GM21529 (cell line): ENCODE results near the gene RRP1.
"Not testable (repeated sequence)": the region's sequence is repeated elsewhere in the genome, so short reads cannot be mapped to it uniquely, and the experiment has no call there.

Experiments
- ATAC-seq: cut with Tn5 transposase; IDR thresholded peaks from one replicate; pipeline ENCODE4 v1.9.1; 2021; ENCODE audit not compliant: unreplicated experiment

RRP1 gene

GRCh38 chr21:43815991-43816390 is 26.6 kb downstream of the RRP1 start:
- no peak for ATAC-seq

GRCh38 chr21:43816611-43817071 is 27.3 kb downstream of the RRP1 start:
- no peak for ATAC-seq

DNA sequence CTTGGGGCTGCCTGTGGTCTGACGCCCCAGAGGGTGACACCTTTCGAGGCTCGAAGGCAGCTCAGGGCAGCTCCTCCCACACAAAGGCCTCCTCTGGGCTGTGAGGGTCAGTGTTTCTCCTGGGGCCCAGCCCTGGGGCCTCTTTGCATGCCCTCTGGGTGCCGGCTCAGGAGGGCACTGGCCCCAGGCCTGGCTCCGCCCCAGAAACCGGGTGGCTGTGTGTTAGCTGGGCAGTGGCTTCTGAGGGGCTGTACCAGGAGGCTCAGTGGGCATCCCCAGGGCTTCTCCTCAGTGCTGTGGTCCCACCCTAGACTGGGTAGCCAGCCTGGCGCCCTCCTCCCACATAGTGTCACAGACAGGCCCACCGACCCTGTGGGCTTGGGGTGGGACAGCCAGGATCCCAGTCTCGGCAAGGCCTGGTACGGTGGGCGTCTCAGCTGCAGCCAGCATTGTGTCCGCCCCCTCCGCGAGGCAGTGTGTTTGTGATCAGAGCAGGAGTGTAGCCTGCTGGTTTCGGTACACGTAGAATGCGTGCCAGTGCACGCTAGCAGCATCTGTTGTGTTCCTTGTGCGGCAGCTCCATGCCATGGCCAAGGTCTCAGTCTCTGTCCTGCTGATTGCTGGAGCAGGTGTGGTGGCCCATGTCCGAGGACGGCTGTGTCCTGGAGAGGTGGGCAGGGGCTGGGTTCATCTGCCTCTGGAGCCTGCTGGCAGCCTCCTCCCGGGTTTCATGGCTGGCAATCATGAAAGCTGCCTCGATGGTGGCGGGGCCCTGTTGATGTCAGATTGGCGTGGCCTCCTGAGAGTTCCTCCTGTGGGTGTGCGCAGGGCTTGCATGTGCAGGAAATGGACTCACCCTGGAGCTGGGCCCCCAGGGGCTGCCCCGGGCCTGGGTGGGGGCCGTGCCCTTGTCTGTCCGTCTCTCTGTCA is 28.0 kb downstream of the RRP1 start:
- ATAC-seq: no peak

DNA sequence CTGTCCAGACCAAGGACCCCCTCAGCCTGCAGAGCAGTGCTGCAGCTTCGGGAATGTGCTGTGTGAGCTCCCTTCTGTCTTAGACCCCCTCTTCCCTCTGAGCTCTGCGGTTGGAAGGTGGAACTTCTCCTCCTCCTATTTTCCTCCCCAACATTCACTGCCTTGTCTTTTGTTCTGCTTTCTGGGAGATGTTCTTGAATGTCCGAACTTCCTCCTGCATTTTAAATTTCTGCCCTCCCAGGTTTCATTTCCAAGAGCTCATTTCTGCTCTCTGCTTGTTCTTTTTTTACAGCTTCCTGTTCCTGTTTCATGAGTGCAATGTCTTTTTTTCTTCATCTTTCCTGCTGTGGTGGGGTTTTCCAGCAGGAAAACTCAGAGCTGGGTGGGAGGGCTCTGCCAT is 29.3 kb downstream of the RRP1 start:
- no peak for ATAC-seq

- ATAC-seq: no peak
Measured at GRCh38 chr21:43819511-43820405, 30.4 kb downstream of the RRP1 start.

DNA sequence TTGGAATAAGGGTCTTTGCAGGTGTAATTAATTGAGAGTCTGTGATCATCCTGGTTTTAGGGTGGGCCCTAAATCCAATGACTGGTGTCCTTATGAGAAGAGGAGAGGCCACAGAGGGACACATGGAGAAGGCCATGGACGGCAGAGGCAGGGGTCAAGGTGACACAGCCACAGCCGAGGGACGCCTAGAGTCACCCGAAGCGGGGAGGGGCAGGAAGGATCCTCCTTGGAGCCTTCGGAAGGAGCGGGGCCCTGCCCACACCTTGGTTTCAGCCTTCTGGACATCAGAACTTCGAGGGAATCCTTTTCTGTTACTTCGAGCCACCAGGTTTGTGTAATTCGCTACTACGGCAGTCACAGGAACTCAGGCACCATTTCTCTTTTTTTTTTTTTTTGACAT is 31.1 kb downstream of the RRP1 start:
- ATAC-seq: no peak

- ATAC-seq: not testable (repeated sequence)
Measured at GRCh38 chr21:43822166-43822565, 32.8 kb downstream of the RRP1 start.

DNA sequence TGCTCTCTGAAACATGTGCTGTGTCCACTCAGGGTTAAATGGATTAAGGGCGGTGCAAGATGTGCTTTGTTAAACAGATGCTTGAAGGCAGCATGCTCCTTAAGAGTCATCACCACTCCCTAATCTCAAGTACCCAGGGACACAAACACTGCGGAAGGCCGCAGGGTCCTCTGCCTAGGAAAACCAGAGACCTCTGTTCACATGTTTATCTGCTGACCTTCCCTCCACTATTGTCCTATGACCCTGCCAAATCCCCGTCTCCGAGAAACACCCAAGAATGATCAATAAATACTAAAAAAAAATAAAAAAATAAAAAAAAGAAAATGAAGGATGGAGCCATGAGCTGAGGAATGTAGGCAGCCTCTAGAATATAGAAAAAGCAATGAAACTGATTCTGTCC is 33.4 kb downstream of the RRP1 start:
- ATAC-seq: not testable (repeated sequence)

DNA sequence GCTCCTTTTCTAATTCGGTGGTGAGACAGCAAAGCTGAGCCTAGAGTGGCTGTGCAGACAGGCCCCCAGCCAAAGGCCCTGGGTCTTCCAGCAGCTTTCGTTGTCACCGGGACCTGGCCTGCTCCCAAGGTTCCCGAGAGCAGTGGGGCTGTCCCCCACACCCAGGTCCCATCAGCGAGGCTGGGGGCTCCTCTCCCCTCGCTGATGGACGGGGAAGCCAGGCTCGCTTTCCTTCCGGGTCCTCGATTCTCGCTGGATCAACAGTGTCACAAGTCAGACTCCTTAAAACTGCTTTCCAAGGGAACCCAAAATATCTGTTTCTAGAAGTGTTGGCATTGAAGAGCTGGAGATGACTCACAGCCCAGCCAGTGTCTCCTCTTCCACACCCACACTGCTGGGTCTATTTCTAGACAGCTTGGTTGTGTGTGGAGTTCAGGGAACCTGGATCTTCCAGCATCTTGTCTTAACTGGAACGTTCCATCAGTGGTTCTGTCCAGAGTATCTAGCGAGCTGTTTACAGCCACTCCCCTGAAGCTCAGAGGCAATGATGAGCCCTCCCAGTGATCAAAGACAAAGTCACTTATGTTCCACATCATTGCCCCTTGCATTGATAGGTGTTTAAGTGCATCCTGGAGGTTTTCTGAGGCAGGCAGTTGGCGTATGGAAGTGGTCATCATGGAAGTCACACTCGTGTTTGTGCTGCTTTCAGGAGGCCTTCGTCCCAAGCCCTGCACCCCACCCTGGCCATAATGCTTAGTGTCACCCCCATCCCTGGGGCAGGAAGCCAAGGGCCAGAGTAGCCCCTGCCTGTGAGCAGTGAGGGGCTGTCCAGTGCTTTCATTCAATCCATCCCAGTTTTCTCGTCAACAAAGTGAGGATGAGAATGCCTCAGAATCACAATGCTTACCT is 35.2 kb downstream of the RRP1 start:
- no peak for ATAC-seq

GRCh38 chr21:43825242-43825935 is 36.0 kb downstream of the RRP1 start:
- no peak for ATAC-seq

DNA sequence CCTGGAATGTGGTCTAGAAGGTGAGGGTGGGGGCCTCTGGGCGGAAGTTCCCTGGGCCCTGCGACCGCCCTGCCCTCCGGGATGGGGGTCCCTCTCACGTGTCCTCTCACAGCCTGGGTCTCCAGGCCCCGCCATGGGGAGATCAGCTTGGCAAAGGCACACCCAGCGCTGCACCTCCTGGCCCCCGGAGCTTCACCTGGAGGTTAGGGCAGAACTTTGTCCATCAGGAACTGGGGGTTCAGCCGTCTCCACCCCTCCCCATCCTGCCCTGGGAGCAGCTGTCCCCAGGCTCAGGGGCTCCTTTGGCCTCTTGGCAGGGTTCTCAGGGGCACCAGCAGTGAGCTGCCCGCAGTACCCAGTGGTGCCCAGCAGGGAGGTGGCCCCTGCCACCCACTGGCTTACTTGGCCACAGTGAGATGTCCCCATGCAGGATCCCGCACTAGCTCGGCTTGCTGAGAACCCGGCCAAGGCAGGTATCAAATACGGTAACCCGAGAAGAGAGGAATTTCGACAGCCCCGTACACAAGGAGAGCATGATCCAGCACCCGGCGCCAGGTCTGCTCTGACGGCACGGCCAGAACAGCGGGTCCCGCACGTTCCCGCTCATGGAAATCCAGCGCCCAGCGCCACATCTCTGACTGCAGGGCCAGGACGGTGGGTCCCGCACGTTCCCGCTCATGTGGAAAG is 36.7 kb downstream of the RRP1 start:
- ATAC-seq: no peak

DNA sequence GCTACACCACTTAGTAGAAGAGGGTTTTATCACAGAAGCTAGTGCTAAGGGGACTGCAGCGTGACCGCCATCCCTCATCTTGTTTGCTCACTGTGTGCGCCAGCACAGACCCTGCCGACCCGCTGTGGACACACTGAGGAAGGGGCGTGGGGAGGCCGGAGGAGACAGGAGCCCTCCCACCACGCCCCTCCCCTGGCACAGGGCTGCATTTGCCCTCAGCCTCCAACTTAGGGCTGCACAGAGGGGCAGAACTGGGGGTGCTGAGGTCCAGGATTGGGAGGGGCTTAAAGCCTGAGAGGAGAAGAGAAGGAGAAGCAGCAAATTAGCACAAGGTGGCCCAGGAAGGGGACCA is 37.2 kb downstream of the RRP1 start:
- ATAC-seq: no peak

DNA sequence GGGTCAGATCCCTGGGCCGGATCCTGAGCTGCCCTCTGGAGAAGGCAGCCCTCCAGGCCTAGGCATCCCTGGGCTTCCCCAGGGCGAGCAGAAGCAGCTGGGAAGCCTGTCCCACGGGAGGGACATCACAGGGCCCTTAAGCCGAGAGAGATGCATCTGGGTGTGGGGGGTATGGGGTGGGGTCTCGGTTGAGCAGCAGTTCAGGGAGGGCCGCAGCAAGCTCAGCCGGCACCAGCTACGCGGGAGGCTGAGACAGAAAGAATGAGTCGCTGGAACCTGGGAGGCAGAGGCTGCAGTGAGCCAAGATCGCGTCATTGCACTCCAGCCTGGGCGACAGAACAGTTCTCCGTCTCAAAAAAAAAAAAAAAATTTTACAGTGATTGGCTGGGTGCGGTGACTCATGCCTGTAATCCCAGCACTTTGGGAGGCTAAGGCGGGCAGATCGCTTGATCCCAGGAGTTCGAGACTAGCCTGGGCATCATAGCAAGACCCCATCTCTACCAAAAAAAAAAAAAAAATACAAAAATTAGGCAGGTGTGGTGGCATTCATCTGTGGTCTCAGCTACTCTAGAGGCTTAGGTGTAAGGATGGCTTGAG is 37.7 kb downstream of the RRP1 start:
- no peak for ATAC-seq

DNA sequence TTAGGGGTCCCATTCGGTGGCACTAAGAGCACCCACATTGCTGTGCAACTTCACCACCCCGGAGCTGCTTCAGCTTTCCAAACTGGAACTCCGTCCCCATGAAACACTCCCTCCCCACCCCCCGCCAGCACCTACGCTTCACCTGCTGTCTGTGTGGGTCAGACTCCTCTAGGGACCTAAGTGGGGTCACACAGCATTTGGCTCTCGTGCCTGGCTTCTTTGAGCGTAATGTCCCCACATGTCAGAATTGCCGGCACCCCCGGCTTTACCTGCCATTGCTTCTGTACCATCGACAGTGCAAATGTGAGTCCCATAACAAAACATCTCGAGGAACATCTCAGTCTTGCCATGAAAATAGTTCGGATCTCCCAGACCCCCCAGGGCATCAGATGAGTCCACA is 39.8 kb downstream of the RRP1 start:
- ATAC-seq: no peak

DNA sequence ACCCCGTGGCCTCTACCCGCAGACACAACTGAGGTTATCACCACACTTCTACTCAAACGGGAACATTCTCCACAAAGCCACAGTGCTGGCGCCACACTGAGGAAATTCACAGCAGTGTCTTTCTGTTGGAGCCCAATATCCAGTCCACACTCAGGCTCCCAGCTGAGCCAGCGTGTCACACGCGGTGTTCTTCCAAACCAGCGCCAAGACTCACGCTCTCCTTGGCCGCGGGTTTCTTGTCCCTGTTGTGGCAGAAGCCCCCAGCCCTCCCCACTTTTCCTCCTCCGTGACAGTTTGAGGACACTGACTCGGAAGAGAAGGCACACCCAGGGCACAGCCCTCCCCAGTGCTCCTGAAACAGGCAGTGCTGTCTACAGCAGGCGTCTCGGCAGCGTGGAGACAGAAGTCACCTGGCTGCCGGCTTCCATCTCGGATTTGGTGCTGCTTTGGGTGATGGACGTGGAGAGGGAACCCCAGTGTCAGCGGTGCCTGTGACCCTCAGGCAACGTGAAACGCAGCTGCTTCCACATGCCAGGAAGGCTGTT is 40.3 kb downstream of the RRP1 start:
- ATAC-seq: no peak

GRCh38 chr21:43832158-43832550 is 42.8 kb downstream of the RRP1 start:
- ATAC-seq: no peak

DNA sequence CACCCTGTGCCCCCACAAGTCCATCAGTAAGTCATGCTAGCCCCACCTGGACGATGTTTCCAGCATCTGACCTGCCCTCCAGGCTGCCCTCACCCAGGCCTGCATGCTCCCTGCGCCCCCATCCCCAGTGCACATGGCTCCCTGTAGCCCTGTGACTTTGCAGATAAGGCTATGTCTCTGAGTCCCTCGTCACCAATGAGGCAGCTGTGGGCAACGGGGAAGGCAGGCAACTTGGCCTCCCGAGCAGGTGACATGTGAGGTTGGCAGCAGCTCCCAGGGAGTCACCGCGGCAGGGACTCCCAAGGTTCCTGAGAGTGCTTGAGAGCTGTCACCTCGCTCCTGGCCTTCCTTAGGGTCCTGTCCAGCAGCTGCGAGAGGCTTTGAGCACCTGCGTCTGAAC is 43.3 kb downstream of the RRP1 start:
- ATAC-seq: no peak

- no peak for ATAC-seq
Measured at GRCh38 chr21:43834146-43834905, 44.9 kb downstream of the RRP1 start.
